HepG2 (cell line): ENCODE results near the gene HPD. TPM values are rescaled to one million over a fixed set of nuclear protein-coding genes. Genes with fewer than 3 reads are reported as not detected.

Experiments used
- ATRX ChIP-seq: sonication (generic); formaldehyde crosslinking; IDR thresholded peaks from 2 replicates; pipeline ENCODE4 v1.4.0; 2020; ENCODE audit warnings: missing genetic modification reagents, borderline replicate concordance
- DNMT1 ChIP-seq: sonication (generic); formaldehyde crosslinking; IDR thresholded peaks from 2 replicates; pipeline ENCODE4 v1.5.1; 2020; ENCODE audit warnings: mild to moderate bottlenecking, missing genetic modification reagents
- DNMT3B ChIP-seq: conservative IDR thresholded peaks from 2 replicates; pipeline ENCODE4 v1.6.1; 2016; ENCODE audit warnings: missing biosample characterization, control low read depth
- ELF1 ChIP-seq: sonication (generic); formaldehyde crosslinking; IDR thresholded peaks from 2 replicates; pipeline ENCODE4 v1.4.0; 2020; ENCODE audit warnings: missing genetic modification reagents
- HDAC1 ChIP-seq: sonication (generic); formaldehyde crosslinking; IDR thresholded peaks from 2 replicates; pipeline ENCODE4 v1.5.1; 2020; ENCODE audit warnings: mild to moderate bottlenecking, missing genetic modification reagents
- MEIS2 ChIP-seq: sonication (generic); formaldehyde crosslinking; IDR thresholded peaks from 2 replicates; pipeline ENCODE4 v1.9.0; 2021; ENCODE audit warnings: mild to moderate bottlenecking, missing genetic modification reagents
- MTA3 ChIP-seq: sonication (generic); formaldehyde crosslinking; IDR thresholded peaks from 2 replicates; pipeline ENCODE4 v1.4.0; 2020; ENCODE audit warnings: missing genetic modification reagents
- MXI1 ChIP-seq: IDR thresholded peaks from 3 replicates; pipeline ENCODE4 v1.6.1; 2012; ENCODE audit warnings: low read depth, low read length, inconsistent platforms, borderline replicate concordance
- NFIB ChIP-seq: sonication (generic); formaldehyde crosslinking; IDR thresholded peaks from 2 replicates; pipeline ENCODE4 v1.9.0; 2021; ENCODE audit warnings: missing genetic modification reagents, mild to moderate bottlenecking, borderline replicate concordance
- PAX8 ChIP-seq: sonication (generic); formaldehyde crosslinking; IDR thresholded peaks from 2 replicates; pipeline ENCODE4 v1.8.0; 2022; ENCODE audit warnings: mild to moderate bottlenecking, missing genetic modification reagents, borderline replicate concordance
- TARDBP ChIP-seq: sonication (generic); formaldehyde crosslinking; IDR thresholded peaks from 2 replicates; pipeline ENCODE4 v1.8.0; 2022; ENCODE audit warnings: mild to moderate bottlenecking, missing genetic modification reagents
- ZBTB7B ChIP-seq: sonication (generic); formaldehyde crosslinking; IDR thresholded peaks from 2 replicates; pipeline ENCODE4 v1.4.0; 2020; ENCODE audit warnings: missing genetic modification reagents
- ZFY ChIP-seq: sonication (generic); formaldehyde crosslinking; IDR thresholded peaks from 2 replicates; pipeline ENCODE4 v1.4.0; 2020; ENCODE audit warnings: missing genetic modification reagents
- ZNF335 ChIP-seq: sonication (generic); formaldehyde crosslinking; IDR thresholded peaks from 2 replicates; pipeline ENCODE4 v1.4.0; 2020; ENCODE audit warnings: missing genetic modification reagents
- ZNF484 ChIP-seq: sonication (generic); formaldehyde crosslinking; IDR thresholded peaks from 2 replicates; pipeline ENCODE4 v1.5.1; 2020; ENCODE audit warnings: mild to moderate bottlenecking, low read depth, missing genetic modification reagents, borderline replicate concordance
- ZNF563 ChIP-seq: sonication (generic); formaldehyde crosslinking; IDR thresholded peaks from 2 replicates; pipeline ENCODE4 v1.8.0; 2022; ENCODE audit warnings: mild to moderate bottlenecking, moderate library complexity, missing genetic modification reagents
- ZNF570 ChIP-seq: sonication (generic); formaldehyde crosslinking; IDR thresholded peaks from 2 replicates; pipeline ENCODE4 v1.4.0; 2020; ENCODE audit warnings: mild to moderate bottlenecking, missing genetic modification reagents, borderline replicate concordance
- ZNF724P ChIP-seq: sonication (generic); formaldehyde crosslinking; IDR thresholded peaks from 2 replicates; pipeline ENCODE4 v1.8.0; 2022; ENCODE audit warnings: missing genetic modification reagents, borderline replicate concordance
- ZNF788 ChIP-seq: sonication (generic); formaldehyde crosslinking; IDR thresholded peaks from 2 replicates; pipeline ENCODE4 v1.5.0; 2020; ENCODE audit warnings: mild to moderate bottlenecking, missing genetic modification reagents, borderline replicate concordance
- ZNF839 ChIP-seq: sonication (generic); formaldehyde crosslinking; IDR thresholded peaks from 2 replicates; pipeline ENCODE4 v1.4.0; 2020; ENCODE audit warnings: missing genetic modification reagents, mild to moderate bottlenecking, borderline replicate concordance
- polyA plus RNA-seq, 8 experiments: library from polyadenylated mRNA; depleted of rRNA in 3 of 8; stranded (reverse) in 7 of 8; unstranded in 1 of 8; fragments of >200 nt; fragmentation: Illumina TruSeq in 4 of 8; extraction: Trizol in 4 of 8; gene quantifications; 2 replicates each; pipeline versions ENCODE4 v1.2.1 to v1.2.3, GENCODE V29; 2011 to 2016; ENCODE audit warnings: low read depth in 4 of 8, missing spikeins in 1 of 8, mixed read lengths in 1 of 8; ENCODE audit not compliant: insufficient read depth in 1 of 8
- total RNA-seq, 5 experiments: library from RNA; depleted of rRNA; stranded (reverse); fragments of >200 nt; fragmentation: Illumina TruSeq; extraction: Trizol; gene quantifications; 2 replicates each; pipeline ENCODE4 v1.2.3, GENCODE V29; 2016; ENCODE audit warnings: low read depth in 1 of 5
- TF ChIP-seq, protein P1 (sequence below): sonication (generic); formaldehyde crosslinking; IDR thresholded peaks from 2 replicates; pipeline ENCODE4 v1.4.0; 2020; ENCODE audit warnings: missing genetic modification reagents, borderline replicate concordance
- TF ChIP-seq, protein P2 (sequence below): sonication (generic); formaldehyde crosslinking; conservative IDR thresholded peaks from 2 replicates; pipeline ENCODE4 v1.5.0; 2020; ENCODE audit warnings: missing genetic modification reagents
- TF ChIP-seq, protein P3 (sequence below): sonication (generic); formaldehyde crosslinking; IDR thresholded peaks from 2 replicates; pipeline ENCODE4 v1.5.0; 2020; ENCODE audit warnings: missing genetic modification reagents

Gene HPD
- total and polyA plus RNA-seq, 2 of the 13 experiments (the other 11 are each of a cell fraction or from before 2014, with no cell fraction given) = 120 to 195 TPM

GRCh38 chr12:121858662-121859572 lies at the start of gene HPD (continued):
- TF ChIP-seq PAX8 (CRISPR knock-in tag) (no peak), NFIB (CRISPR knock-in tag) (no peak), ZNF335 (CRISPR knock-in tag) (peak; percentile 16; the same call in 1 of the 2 replicates), MEIS2 (no peak), ZNF788 (CRISPR knock-in tag) (peak; percentile 54; the same call in 1 of the 2 replicates), TARDBP (CRISPR knock-in tag) (no peak; the same call in 1 of the 2 replicates), ZNF839 (CRISPR knock-in tag) (no peak), ZBTB7B (CRISPR knock-in tag) (peak; percentile 90), ATRX (CRISPR knock-in tag) (no peak), HDAC1 (peak; percentile 50; the same call in 1 of the 2 replicates), DNMT3B (CRISPR knock-in tag) (no peak; the same call in 1 of the 2 replicates), ZNF484 (CRISPR knock-in tag) (no peak), ELF1 (CRISPR knock-in tag) (no peak), ZNF570 (no peak), ZNF724P (CRISPR knock-in tag) (peak; percentile 25; the same call in 1 of the 2 replicates), MTA3 (CRISPR knock-in tag) (no peak), DNMT1 (no peak), MXI1 (no peak; the same call in 2 of the 3 replicates), ZFY (CRISPR knock-in tag) (peak; percentile 89), ZNF563 (CRISPR knock-in tag) (no peak; the same call in 1 of the 2 replicates)
- TF ChIP-seq, protein P1, sequence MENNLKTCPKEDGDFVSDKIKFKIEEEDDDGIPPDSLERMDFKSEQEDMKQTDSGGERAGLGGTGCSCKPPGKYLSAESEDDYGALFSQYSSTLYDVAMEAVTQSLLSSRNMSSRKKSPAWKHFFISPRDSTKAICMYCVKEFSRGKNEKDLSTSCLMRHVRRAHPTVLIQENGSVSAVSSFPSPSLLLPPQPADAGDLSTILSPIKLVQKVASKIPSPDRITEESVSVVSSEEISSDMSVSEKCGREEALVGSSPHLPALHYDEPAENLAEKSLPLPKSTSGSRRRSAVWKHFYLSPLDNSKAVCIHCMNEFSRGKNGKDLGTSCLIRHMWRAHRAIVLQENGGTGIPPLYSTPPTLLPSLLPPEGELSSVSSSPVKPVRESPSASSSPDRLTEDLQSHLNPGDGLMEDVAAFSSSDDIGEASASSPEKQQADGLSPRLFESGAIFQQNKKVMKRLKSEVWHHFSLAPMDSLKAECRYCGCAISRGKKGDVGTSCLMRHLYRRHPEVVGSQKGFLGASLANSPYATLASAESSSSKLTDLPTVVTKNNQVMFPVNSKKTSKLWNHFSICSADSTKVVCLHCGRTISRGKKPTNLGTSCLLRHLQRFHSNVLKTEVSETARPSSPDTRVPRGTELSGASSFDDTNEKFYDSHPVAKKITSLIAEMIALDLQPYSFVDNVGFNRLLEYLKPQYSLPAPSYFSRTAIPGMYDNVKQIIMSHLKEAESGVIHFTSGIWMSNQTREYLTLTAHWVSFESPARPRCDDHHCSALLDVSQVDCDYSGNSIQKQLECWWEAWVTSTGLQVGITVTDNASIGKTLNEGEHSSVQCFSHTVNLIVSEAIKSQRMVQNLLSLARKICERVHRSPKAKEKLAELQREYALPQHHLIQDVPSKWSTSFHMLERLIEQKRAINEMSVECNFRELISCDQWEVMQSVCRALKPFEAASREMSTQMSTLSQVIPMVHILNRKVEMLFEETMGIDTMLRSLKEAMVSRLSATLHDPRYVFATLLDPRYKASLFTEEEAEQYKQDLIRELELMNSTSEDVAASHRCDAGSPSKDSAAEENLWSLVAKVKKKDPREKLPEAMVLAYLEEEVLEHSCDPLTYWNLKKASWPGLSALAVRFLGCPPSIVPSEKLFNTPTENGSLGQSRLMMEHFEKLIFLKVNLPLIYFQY (CRISPR knock-in tag) = no peak
- TF ChIP-seq, protein P2, sequence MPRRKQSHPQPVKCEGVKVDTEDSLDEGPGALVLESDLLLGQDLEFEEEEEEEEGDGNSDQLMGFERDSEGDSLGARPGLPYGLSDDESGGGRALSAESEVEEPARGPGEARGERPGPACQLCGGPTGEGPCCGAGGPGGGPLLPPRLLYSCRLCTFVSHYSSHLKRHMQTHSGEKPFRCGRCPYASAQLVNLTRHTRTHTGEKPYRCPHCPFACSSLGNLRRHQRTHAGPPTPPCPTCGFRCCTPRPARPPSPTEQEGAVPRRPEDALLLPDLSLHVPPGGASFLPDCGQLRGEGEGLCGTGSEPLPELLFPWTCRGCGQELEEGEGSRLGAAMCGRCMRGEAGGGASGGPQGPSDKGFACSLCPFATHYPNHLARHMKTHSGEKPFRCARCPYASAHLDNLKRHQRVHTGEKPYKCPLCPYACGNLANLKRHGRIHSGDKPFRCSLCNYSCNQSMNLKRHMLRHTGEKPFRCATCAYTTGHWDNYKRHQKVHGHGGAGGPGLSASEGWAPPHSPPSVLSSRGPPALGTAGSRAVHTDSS (CRISPR knock-in tag) = no peak
- TF ChIP-seq, protein P3, sequence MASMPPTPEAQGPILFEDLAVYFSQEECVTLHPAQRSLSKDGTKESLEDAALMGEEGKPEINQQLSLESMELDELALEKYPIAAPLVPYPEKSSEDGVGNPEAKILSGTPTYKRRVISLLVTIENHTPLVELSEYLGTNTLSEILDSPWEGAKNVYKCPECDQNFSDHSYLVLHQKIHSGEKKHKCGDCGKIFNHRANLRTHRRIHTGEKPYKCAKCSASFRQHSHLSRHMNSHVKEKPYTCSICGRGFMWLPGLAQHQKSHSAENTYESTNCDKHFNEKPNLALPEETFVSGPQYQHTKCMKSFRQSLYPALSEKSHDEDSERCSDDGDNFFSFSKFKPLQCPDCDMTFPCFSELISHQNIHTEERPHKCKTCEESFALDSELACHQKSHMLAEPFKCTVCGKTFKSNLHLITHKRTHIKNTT = no peak
